Activated CD8-positive, alpha-beta memory T cell treated with anti-CD3 and anti-CD28 coated beads, Interleukin-2, amount 50 U/mL, for 24 hours (primary cell): ENCODE measurements around the gene SEC24A.
"Not testable (repeated sequence)": the region's sequence is repeated elsewhere in the genome, so short reads cannot be mapped to it uniquely, and the experiment has no call there.

Experiments used
- DNase-seq: peaks from one replicate; pipeline ENCODE4 v3.0.0-alpha.2; 2020; ENCODE audit errors: extremely low read depth

SEC24A gene

DNA sequence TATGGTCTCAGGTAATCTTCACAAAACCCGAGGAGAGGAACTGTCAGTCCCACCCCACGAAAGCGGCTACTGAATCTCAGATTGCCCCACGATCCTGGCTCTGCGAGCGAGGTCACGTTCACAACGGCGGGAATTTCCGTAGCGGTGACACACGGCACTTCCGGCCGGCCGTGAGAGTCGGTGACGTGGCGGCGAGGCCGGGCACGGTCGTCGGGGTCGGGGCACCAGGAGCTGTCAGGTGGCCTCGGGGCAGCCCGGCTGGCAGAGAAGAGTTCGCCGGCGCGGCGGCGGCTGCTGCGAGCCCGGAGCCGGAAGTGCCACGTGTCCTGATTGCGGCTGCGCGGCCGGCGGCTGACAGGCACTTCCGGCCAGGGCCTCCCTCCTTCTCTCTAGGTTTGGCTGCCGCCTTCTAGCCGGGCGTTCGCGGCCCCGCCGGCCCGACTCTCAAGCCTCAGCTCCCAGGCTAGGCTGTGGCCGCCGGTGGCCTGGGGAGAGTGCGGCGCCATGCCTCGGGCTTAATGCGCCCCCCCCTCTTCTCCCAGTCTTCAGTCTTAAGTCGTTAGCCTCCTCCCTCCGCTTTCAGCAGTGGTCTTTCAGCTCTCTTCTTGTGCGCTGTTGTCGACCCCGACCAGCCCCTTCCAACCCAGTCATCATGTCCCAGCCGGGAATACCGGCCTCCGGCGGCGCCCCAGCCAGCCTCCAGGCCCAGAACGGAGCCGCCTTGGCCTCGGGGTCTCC is at the start of gene SEC24A:
TSS of gene SEC24A (plus strand) at position 361 of the 738 bp plus-strand sequence. CDS start at position 653, 292 bp downstream.
- peak; percentile 53 for DNase-seq

DNA sequence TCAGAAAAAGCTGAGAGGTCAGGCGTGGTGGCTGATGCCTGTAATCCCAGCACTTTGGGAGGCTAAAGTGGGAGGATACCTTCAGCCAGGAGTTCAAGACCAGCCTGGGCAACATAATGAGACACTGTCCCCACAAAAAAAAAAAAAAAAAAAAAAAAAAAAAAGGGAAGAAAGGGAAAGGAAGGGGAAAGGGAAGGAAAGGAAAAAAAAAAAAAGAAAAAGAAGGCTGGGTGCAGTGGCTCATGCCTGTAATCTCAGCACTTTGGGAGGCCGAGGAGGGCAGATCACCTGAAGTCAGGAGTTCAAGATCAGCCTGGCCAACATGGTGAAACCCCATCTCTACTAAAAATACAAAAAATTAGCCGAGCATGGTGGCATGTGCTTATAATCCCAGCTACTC is 48.8 kb upstream of the SEC24A start:
- not testable (repeated sequence) for DNase-seq

DNA sequence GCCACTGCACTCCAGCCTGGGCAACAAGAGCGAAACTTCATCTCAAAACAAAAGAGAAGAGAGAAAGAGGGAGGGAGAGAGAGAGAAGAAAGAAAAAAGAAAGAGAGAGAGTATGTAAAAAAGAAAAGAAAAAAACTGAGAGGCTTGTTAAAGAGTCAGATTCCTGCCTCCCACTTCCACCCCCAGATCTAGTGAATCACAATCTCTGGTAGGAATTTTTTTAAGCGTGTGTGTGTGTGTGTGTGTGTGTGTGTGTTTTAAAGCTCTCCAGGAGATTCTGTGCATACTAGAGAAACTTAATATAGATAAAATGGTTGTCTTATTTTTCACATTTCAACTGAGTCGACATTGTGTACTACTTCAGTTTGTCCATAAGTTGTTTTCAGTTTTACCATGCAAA is 48.0 kb upstream of the SEC24A start:
- no peak for DNase-seq

DNA sequence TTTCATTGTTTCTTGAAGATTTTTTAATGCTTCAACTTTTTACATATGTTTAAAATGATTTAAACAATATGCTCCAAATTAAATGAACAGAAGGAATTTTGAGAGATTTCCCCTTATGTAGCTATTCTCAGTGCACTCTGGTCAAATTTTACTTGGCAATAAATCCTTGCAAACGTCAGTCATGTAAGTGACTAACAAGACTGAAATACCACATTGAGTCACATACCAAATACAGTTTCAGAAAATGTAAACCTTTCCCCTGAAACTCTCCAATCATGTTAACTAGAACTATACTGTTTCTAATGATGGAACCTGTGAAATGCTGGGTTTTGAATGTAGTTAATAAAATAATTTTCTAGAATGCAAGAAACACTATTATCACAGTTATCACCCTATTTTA is 45.5 kb upstream of the SEC24A start:
- no peak for DNase-seq

DNA sequence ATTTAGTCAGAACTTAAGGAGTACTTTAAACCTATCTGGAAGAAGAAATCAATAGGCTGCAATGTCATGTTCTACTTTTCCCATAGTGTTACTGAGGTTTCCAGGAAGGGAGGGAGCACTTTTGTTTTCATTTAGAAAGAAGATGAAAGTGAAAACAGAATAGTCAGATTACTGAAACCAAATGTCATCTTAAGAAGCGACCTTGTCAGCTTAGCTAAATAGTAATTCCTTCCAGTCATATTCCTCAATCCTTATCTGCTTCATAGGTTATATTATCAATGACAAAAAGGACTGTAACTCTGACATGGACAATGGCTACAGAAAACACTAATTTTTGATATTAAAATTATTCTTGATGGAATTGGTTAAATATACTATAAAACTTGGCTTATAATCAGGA is 43.7 kb upstream of the SEC24A start:
- no peak for DNase-seq

DNA sequence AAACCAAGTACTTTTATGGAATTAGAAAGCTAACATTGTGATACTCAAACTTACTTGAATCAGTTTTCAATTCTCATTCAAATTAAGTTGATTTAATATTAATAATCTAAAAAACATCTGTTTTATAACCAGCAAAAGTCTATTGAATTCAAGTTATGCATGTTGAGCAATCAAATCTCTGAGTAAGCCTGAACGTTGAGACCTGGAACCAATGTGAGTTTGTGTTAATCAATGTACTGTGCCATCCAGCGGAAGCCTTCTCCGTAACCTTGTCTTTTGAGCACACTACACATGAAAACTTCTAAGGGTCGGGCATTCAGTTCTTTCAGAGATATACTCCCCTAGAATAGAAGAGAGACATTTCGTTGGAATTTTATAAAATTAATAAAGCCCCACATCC is 41.9 kb upstream of the SEC24A start:
- DNase-seq = no peak

DNA sequence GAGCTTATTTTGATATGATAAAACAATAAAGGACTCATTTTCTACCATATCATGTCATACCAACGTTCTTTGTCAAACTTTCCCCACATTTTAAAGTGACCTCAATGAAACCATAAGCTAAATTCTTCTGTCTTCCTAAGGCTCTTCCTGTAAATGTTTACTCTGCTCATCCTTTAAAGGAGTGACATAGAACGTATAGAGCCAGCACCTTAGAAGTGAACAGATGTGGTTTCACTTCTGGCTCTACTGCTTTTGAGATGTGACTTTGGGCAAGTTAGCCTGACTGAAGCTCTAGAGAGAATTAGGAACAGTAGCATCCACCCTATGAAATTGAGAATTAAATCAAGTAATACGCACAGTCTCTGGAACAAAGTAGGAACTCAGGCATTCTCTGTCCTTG is 40.0 kb upstream of the SEC24A start:
- DNase-seq = no peak

DNA sequence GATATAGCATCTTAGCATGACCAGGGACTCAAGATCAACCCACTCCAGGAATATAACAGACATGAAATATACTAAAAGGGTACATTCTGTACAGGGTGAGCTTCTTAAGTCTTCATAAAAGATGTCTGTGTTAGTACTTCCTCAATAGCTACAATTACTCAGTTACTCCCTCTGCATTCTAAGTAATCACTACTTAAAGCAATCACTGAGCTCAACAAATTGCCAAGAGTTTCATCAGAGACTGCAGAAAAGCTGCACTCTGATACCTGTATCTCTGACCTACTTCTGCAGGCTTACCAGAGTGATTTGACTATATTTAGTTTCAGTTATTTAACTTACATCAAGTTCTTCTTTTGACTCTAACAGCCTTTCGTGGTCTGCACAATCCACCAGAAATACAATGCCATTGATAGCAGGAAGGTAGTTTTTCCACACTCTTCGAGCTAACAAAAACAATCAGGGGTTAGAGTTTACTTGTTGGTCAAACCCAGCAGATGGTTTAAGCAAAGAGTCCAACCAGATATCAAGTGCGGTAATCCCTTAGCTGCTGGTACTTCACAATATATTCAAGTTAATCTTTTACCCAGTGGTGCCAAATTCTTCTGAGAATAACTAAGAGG is 39.2 kb upstream of the SEC24A start:
- DNase-seq = no peak

DNA sequence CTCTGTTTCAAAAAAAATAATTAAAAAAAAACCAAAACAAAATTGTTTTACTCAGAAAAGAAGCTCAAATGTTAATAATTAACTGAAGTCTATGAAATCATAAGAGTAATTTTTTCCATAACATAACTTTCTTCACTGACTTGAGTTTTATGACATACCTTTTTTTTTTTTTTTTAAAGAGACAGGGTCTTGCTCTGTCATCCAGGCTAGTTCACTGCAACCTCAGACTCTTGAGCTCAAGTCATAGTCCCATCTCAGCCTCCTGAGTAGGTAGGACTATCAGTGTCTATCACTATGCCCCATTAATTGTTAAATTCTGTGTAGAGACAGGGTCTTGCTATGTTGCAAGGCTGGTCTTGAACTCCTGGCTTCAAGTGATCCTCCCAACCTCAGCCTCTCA is 37.9 kb upstream of the SEC24A start:
- no peak for DNase-seq

DNA sequence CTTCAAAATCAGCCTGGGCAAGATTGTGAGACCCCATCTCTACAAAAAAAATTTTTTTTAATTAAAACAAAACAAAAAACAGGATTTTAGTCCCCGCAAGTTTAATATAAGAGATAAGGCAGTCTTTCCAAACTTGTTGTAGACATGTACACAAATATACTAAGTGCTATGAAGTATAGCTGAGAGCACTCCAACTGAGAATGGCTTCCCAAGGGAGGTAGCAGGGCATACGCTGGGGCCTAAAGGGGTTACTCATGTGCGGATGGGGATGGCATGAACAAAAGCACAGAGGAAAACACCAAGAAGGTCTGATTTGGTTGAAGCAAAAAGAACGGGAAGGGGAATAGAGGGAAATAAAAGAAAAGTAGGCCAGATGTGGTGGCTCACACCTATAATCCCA is 37.1 kb upstream of the SEC24A start:
- DNase-seq = no peak

DNA sequence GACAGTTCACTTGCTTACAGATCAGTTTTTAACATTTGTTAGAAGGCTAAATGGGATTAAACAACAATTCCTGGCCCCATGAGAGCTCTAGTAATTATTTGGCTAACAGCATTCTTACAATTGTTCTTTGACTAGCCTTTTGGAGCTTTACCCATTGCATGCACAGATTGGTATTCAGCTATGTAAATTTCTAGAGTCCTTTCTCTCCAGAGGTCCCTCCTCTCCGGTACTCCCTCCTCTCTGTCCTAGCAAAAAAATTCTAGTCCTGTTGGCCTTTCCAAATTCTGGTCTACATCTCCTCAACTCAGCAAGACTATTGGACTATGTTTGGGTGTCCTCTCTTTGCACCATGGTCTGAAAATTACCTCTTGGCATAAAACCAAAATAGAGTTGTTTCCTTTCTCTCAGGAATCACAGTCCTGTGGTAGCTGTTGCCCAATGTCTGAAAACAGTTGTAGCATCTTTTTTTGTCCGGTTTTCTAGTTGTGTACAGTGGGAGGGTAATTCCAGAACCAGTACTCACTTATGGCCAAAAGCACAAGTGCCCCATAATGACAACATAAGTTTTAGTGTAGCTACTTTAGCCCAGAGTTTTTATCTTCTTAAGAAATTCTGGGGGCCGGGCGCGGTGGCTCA is 34.0 kb upstream of the SEC24A start:
- DNase-seq = no peak

DNA sequence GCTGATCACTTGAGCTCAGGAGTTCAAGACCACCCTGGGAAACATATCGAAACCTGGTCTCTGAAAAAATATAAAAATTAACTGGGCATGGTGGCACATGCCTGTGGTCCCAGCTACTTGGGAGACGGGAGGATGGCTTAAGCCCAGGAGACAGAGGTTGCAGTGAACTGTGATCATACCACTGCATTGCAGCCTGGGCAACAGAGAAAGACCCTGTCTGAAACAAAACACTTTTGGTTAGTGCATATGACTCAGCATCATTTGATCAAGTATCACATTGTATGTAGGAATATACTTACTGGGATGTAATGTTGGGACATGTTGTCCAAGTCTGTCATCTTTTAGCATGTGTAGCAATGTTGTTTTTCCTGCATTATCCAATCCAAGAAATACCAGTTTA is 28.0 kb upstream of the SEC24A start:
- no peak for DNase-seq

DNA sequence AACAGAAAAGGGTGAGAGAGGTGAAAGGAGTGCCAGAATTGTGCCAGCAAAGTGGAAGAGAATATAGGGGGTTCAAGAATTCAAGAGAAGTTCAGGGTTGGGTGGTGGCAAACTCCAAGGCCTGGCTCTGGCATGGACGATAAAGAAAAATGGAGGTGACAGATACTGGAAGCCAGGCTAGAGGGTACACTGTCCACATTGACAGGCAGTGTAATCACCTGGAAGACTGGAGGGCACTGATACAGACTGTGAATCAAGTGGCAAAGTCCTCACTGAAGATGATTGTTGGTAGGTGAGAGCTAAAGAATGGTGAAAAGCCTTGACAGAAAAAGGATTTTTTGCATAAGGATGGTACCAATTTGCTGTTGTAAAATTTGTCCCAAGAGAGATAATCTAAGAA is 23.0 kb upstream of the SEC24A start:
- DNase-seq = no peak

DNA sequence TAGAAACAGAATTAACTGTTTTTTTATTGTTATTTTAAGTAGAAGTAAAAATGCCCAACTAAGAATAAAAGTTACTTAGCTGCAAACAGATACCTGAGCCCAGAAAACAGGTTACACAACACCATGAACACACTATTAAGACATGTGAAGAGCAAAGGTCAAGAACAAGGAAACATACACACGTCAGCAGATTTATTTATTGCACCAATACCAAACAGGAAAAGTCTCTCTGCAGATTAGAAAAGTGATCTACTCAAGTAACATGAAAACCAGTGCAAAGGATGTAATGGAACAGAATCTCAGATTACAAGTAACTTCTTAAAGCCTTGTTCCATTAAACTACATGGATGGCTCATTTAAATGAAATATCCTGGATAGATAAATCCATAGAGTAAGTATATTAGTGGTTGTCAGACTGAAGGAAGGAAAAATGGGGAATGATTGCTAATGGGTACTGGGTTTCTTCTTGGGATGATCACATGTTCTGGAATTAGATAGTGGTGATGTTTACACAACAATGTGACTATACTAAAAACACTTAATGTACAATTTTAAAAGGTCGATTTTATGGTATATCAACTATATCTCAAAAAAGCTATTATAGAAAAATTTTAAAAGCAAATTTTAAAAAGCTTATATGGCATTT is 22.1 kb upstream of the SEC24A start:
- DNase-seq = no peak

DNA sequence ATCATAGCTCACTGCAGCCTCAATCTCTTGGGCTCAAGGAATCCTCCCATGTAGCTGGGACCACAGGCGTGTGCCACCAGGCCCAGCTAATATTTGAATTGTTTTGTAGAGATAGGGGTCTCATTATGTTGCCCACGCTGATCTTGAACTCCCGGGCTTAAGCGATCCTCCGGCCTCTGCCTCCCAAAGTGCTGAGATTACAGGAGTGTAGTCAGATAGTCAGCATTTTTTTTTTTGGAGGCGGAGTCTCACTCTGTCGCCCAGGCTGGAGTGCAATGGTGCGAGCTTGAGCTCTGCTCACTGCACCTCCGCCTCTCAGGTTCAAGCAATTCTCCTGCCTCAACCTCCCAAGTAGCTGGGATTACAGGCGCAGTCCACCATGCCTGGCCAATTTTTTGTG is 14.4 kb upstream of the SEC24A start:
- no peak for DNase-seq

DNA sequence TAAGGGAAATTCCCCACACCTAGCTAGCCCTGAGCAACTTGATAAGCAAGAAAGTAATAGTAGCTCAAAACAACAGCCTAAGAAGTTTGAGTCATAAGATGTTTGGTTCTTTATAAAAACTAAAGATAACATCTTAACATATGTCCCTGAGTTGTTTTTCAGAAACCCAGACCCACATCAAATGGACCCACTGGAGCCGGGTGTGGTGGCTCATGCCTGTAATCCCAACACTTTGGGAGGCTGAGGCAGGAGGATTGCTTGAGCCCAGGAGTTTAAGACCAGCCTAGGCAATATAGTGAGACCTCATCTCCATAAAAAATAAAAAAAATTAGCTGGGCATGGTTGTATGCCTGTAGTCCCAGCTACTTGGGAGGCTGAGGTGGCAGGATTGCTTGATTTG is 13.2 kb upstream of the SEC24A start:
- not testable (repeated sequence) for DNase-seq

DNA sequence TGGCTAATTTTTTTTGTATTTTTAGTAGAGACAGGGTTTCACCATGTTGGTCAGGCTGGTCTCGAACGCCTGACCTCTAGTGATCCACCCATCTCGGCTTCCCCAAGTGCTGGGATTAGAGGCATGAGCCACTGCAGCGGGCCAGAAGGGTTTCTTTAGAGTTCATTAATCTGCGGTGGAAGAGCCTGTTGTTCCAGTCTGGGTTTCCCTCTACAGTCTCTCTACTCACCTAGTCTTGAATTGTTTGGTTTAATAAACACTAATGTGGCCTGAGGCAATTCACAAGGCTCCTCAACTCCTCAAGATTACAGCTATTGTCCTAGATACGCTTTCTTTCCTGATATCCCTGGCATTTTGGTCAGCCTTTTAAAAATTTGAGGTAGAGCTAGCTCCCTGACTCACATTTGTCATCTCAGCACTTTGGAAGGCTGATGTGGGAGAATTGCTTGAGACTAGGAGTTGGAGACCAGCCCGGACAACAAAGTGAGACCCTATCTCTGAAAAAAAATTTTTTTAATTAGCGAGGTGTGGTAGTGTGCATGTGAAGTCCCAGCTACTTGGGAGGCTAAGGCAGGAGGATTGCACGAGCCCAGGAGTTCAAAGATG is 11.4 kb upstream of the SEC24A start:
- DNase-seq = no peak

DNA sequence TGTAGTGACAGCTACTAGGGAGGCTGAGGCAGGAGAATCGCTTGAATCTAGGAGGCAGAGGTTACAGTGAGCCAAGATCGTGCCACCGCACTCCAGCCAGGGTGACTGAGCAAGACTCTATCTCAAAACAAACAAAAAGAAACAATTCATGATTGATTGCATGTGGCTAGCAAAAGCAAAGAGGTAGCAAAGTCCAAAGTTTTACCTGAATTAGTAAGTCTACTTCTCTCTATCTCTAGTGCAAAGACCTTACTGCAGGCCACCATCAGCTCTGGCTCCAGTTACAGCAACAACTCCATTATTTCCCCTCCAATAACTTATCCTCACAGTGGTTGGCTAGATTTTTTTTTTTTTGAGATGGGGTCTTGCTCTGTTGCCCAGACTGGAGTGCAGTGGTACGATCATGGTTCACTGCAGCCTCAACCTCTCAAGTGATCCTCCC is 9.8 kb upstream of the SEC24A start:
- DNase-seq = no peak

DNA sequence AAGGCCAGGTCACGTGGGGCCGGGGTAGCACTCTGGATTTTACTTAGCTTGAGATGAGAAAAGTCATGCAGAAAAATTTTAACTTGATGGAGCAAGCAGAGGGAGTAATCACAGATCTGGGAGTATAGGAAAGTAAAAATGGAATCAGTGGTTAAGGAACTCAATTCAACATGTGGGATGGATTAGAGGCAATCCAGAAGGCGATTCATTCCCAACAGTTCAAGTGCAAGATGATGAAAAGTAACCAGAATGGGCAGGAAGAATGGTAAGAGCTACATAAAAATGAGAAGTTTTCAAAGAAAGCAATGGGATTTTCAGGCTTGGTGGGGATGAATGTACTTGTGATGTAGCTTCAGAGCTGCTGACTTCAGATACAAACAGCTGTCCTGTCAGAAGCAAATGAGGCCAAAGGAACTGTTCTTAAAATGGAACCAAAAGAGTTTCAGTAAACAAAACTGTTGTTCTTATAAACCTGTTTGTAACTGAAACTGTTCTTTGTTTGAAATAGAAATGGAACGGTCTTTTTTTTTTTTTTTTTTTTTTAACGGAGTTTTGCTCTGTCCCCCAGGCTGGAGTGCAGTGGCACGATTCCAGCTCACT is 5.6 kb upstream of the SEC24A start:
- no peak for DNase-seq

DNA sequence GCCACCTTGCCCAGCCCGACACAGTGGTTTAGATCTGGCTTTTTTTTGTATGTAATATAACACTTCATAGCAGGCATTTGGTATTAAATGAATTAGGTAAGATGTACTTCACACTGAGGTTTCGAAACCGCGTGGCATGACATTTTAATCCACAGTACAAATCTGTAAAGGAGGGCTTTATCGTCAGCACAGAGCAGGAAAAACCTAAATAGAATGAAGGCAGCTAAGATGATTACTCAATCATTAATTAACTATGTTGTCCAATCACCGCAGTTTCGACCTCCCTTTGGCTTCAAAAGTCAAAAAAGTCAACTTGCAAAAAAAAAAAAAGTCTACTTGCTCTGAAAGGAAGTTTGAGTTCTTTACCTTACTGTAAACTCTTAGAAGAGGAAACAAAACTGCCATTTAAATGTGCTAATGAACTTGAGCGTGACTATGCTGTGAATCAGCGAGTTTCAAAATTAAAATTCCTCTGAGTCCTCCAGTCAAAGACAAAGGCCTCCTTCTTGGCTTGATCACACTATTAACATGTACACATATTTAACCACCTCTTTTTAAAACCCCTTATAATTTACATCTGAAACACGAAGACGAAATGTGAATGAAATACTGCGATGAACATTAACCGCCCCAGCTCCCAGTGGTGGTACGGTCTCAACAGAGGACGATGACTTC is 698 bp upstream of the SEC24A start:
- DNase-seq = no peak

DNA sequence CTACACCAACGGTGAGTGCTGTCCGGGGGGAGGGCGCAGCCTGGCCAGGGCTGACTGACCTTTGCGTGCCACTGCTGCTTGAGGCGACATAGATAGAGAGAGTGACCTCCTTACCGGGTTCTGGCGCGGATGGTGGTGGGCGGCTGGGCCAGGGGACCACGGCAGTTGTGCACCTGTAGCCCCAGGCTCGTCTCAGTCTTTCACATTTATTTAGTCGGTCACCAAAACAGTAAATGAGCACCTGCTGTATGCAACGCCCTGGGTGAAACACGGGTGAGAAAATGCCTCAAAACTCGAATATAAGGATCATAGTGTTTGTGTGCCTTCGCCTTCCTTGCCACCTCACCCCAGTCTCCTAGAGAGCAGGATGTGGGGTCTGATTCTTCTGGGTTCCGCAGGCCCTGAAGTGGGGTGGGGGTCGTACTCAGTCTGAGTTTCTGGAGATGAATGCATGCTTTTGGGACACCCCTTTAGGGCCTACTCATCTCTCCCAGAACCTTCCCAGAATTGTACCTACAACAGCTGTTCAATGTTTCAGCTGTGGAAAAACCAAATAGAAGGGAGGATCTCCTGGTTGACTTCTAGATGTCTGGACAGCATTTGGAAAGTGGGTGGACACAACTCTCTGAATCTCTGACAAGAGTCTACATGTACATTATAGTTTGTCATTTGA is 714 bp downstream of the SEC24A start:
- no peak for DNase-seq
